ENCODE measurements around the gene TMEM253.

- TF ChIP-seq EZH2 (IDR thresholded peaks at IDR 0.05) = no peak
- no peak for TF ChIP-seq POLR2AphosphoS5 (IDR thresholded peaks at IDR 0.05; ENCODE audit: borderline replicate concordance, low read depth, low read length)
These were observed 47.4 kb upstream of the TMEM253 start for GRCh38 chr14:21053184-21054122.

Data from SK-N-MC (cell line).